Transverse colon (tissue), 4 donors: ENCODE results near the gene DECR2.

Source experiments
- EP300 ChIP-seq: sonication (generic); formaldehyde crosslinking; IDR thresholded peaks from one replicate; pipeline ENCODE4 v1.6.1; 2017; ENCODE audit warnings: antibody characterized with exemption, low read depth
- POLR2A ChIP-seq: fragments of 450-650 bp; IDR thresholded peaks from one replicate; pipeline ENCODE4 v1.6.1; 2016; ENCODE audit warnings: antibody characterized with exemption, mild to moderate bottlenecking, moderate library complexity
- POLR2AphosphoS5 ChIP-seq, 3 donors: sonication (generic); formaldehyde crosslinking; IDR thresholded peaks; one replicate each; pipeline ENCODE4 v1.6.1; 2016; ENCODE audit warnings: antibody characterized with exemption in 3 of 3
- TF ChIP-seq, protein P1 (sequence below), 5 experiments: fragments of 200-600 bp in 3 of 5; fragments of 450-650 bp in 2 of 5; sonication (generic) in 3 of 5; IDR thresholded peaks; 1 replicate in 2 of 5; 2 replicates in 3 of 5; pipeline ENCODE4 v1.5.1; 2016 to 2017; ENCODE audit warnings: antibody characterized with exemption in 5 of 5, inconsistent platforms in 3 of 5, mild to moderate bottlenecking in 2 of 5, moderate library complexity in 1 of 5

DNA sequence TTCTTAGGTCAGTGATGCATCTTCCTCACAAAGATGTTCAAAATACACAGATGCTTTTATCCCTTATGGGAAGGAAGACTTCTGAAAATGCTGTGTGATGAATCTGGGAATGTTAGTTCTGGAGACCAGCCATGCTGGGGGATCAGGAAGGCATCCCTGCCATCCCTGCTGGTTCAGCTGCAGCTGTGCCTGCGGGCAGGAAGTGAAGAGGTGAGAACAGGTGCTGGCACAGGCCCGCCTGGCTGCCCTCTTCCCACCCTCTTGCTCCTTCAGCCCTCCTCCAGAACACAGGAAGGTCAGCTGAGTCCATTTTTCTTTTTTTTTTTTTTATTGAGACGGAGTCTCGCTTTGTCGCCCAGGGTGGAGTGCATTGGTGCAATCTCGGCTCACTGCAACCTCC lies 38.9 kb downstream of the DECR2 start:
- TF ChIP-seq POLR2AphosphoS5 (IDR thresholded peaks at IDR 0.05) = no peak
- TF ChIP-seq POLR2A = no peak
- TF ChIP-seq, protein P1, sequence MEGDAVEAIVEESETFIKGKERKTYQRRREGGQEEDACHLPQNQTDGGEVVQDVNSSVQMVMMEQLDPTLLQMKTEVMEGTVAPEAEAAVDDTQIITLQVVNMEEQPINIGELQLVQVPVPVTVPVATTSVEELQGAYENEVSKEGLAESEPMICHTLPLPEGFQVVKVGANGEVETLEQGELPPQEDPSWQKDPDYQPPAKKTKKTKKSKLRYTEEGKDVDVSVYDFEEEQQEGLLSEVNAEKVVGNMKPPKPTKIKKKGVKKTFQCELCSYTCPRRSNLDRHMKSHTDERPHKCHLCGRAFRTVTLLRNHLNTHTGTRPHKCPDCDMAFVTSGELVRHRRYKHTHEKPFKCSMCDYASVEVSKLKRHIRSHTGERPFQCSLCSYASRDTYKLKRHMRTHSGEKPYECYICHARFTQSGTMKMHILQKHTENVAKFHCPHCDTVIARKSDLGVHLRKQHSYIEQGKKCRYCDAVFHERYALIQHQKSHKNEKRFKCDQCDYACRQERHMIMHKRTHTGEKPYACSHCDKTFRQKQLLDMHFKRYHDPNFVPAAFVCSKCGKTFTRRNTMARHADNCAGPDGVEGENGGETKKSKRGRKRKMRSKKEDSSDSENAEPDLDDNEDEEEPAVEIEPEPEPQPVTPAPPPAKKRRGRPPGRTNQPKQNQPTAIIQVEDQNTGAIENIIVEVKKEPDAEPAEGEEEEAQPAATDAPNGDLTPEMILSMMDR (IDR thresholded peaks at IDR 0.05) = no peak
- TF ChIP-seq EP300 = no peak
